Lower leg skin (tissue), 3 donors: ENCODE results near the gene SEMA4A.

Experiments
- CTCF ChIP-seq, 3 donors: fragments of 450-650 bp; IDR thresholded peaks; one replicate each; pipeline ENCODE4 v1.5.1; 2016; ENCODE audit warnings: antibody characterized with exemption in 3 of 3, mild to moderate bottlenecking in 3 of 3, moderate library complexity in 2 of 3
- POLR2A ChIP-seq, 2 donors: fragments of 450-650 bp; IDR thresholded peaks; one replicate each; pipeline ENCODE4 v1.6.1; 2016 to 2017; ENCODE audit warnings: antibody characterized with exemption in 2 of 2, mild to moderate bottlenecking in 1 of 2, moderate library complexity in 1 of 2

GRCh38 chr1:156114919-156115513 is 38.4 kb upstream of the SEMA4A start:
- no peak for TF ChIP-seq CTCF (IDR thresholded peaks at IDR 0.05)
- TF ChIP-seq POLR2A (IDR thresholded peaks at IDR 0.05) = no peak
